Right atrium auricular region (tissue), 2 donors: Measurements from ENCODE around the gene B3GNT4. TPM values are rescaled to one million over a fixed set of nuclear protein-coding genes. Genes with fewer than 3 reads are reported as not detected.

Source experiments
- DNase-seq: peaks from one replicate; pipeline ENCODE4 v3.0.0-alpha.2; 2019; ENCODE audit warnings: low spot score
- H3K27ac ChIP-seq, 2 donors: fragments of 200-600 bp; sonication (generic); 1 replicate in 1 of 2; 2 replicates in 1 of 2; pipeline ENCODE4 v1.5.1; 2016 to 2019
- H3K27me3 ChIP-seq, 2 donors: fragments of 200-600 bp; sonication (generic); one replicate each; pipeline versions ENCODE4 v1.5.1 to v1.6.0; 2017 to 2019
- H3K36me3 ChIP-seq: fragments of 200-600 bp; sonication (generic); one replicate; pipeline ENCODE4 v1.5.1; 2016
- H3K4me1 ChIP-seq, 2 donors: fragments of 200-600 bp; sonication (generic); one replicate each; pipeline versions ENCODE4 v1.5.1 to v1.6.0; 2017 to 2019
- H3K4me3 ChIP-seq, 2 donors: fragments of 200-600 bp; sonication (generic); 1 replicate in 1 of 2; 2 replicates in 1 of 2; pipeline ENCODE4 v1.5.1; 2017 to 2019; ENCODE audit warnings: mild to moderate bottlenecking in 1 of 2, moderate library complexity in 1 of 2
- H3K9me3 ChIP-seq, 2 donors: fragments of 200-600 bp; sonication (generic); one replicate each; pipeline ENCODE4 v1.5.1; 2019
- CTCF ChIP-seq, 2 donors: fragments of 200-600 bp; sonication (generic); IDR thresholded peaks; one replicate each; pipeline ENCODE4 v1.5.1; 2019; ENCODE audit warnings: antibody characterized with exemption in 2 of 2
- total RNA-seq, 2 donors: library from RNA; depleted of rRNA; stranded (reverse); fragments of >200 nt; gene quantifications; one replicate each; pipeline ENCODE4 v1.1.0, GENCODE V29; 2016

Gene B3GNT4
- total RNA-seq, 2 donors from 2014 or later = not detected

GRCh38 chr12:122190842-122191668 lies 12.5 kb upstream of the B3GNT4 start:
- H3K27ac ChIP-seq = no peak overlapping the region
- TF ChIP-seq CTCF (IDR thresholded peaks at IDR 0.05) = peak in 1 of 2 donors; percentile 68
- no peaks in the 10 kb centered on the region for H3K36me3 ChIP-seq
- peaks cover 0 to 4% of the 10 kb centered on the region in 2 donors for H3K9me3 ChIP-seq
- no peak overlapping the region for H3K4me3 ChIP-seq
- no peaks in the 10 kb centered on the region for H3K27me3 ChIP-seq
- no peak for DNase-seq
- no peaks in the 10 kb centered on the region for H3K4me1 ChIP-seq

- no peaks in the 10 kb centered on the region for H3K36me3 ChIP-seq
- H3K4me3 ChIP-seq = no peak overlapping the region
- H3K27me3 ChIP-seq = no peaks in the 10 kb centered on the region
- no peak overlapping the region for H3K27ac ChIP-seq
- no peak for TF ChIP-seq CTCF (IDR thresholded peaks at IDR 0.05)
- H3K9me3 ChIP-seq = peaks cover 0 to 4% of the 10 kb centered on the region in 2 donors
- DNase-seq = no peak
- H3K4me1 ChIP-seq = no peaks in the 10 kb centered on the region
Measured at GRCh38 chr12:122192441-122192840, 11.1 kb upstream of the B3GNT4 start.

GRCh38 chr12:122194804-122195203 lies 8.7 kb upstream of the B3GNT4 start:
- no peaks in the 10 kb centered on the region for H3K4me1 ChIP-seq
- no peak for DNase-seq
- no peak overlapping the region for H3K4me3 ChIP-seq
- no peak overlapping the region for H3K27ac ChIP-seq
- peaks cover 0 to 4% of the 10 kb centered on the region in 2 donors for H3K9me3 ChIP-seq
- H3K36me3 ChIP-seq = no peaks in the 10 kb centered on the region
- no peaks in the 10 kb centered on the region for H3K27me3 ChIP-seq
- no peak for TF ChIP-seq CTCF (IDR thresholded peaks at IDR 0.05)

- Histone ChIP-seq H3K4me3 (no peak overlapping the region), H3K27me3 (no peaks in the 10 kb centered on the region), H3K9me3 (peaks cover 0 to 4% of the 10 kb centered on the region in 2 donors), H3K4me1 (no peaks in the 10 kb centered on the region), H3K36me3 (no peaks in the 10 kb centered on the region), H3K27ac (no peak overlapping the region)
- no peak for DNase-seq
- no peak for TF ChIP-seq CTCF (IDR thresholded peaks at IDR 0.05)
Measured at GRCh38 chr12:122195405-122195804, 8.1 kb upstream of the B3GNT4 start.

GRCh38 chr12:122197612-122197966 lies 5.9 kb upstream of the B3GNT4 start:
- Histone ChIP-seq H3K27ac (no peak overlapping the region), H3K4me1 (no peaks in the 10 kb centered on the region), H3K9me3 (peaks cover 0 to 4% of the 10 kb centered on the region in 2 donors), H3K27me3 (peaks cover 0 to under 1% of the 10 kb centered on the region in 2 donors), H3K36me3 (no peaks in the 10 kb centered on the region), H3K4me3 (no peak overlapping the region)
- no peak for TF ChIP-seq CTCF (IDR thresholded peaks at IDR 0.05)
- no peak for DNase-seq
